ENCODE data around the gene ANTKMT. TPM values are rescaled to one million over a fixed set of nuclear protein-coding genes. Genes with fewer than 3 reads are reported as not detected.

The ANTKMT gene
- total RNA-seq, 2 donors from 2014 or later, result 10.3 to 11.8 TPM

DNA sequence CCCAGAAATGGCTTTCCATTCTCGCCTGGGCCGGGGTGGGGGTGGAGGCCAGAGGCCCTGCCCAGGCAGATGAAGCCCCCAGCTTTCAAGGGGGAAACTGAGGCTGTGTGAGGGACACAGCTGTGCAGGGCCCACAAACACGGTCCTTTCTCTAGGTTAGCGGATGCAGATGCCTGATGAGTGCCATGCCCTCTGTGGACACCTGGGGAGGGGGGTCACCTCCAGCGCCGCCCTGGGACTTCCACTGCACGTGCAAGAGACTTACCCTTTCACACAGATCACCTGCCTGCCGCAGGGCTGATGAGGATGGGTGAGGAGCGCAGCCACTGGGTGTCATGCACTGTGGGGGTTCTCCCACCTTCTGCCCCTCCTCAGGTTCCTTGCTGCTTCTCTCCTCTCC is 2.6 kb upstream of the ANTKMT start:
- no peak for ATAC-seq
- no peaks in the 10 kb centered on the region for H3K9me3 ChIP-seq (ENCODE audit: control insufficient read depth, low read length, poor library complexity, severe bottlenecking)
- Mint-ChIP-seq H3K4me1 (peaks cover 16% of the 10 kb centered on the region), H3K27ac (no peak overlapping the region), H3K27me3 (peaks cover 6% of the 10 kb centered on the region), H3K4me3 (no peak overlapping the region), H3K36me3 (ENCODE audit: low read depth) (no peaks in the 10 kb centered on the region)
- DNase-seq, result no peak

DNA sequence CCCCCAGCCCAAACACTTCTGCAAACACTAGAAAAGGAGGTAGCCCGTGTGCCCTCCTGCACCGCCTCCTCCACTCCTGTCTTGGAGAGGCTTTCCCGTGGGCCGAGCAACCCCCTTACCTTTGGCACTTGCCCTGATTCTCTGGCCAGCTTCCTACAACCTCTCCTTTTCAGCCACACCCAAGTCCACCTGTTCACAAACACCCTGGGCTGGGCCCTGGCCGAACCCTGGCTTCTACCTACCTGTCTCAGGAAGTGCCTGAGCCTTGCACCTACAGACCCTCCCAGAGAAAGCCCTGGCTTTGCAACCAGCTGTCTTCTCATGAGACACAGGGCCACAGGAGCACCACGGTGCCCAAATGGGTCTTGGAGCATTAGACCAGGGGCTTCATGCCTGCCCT is 2.0 kb upstream of the ANTKMT start:
- no peaks in the 10 kb centered on the region for H3K36me3 Mint-ChIP-seq (ENCODE audit: low read depth)
- H3K27me3 Mint-ChIP-seq, result peaks cover 6% of the 10 kb centered on the region
- H3K27ac Mint-ChIP-seq, result no peak overlapping the region
- peaks cover 16% of the 10 kb centered on the region for H3K4me1 Mint-ChIP-seq
- no peak for ATAC-seq
- DNase-seq, result no peak
- no peaks in the 10 kb centered on the region for H3K9me3 ChIP-seq (ENCODE audit: control insufficient read depth, low read length, poor library complexity, severe bottlenecking)
- H3K4me3 Mint-ChIP-seq, result no peak overlapping the region

DNA sequence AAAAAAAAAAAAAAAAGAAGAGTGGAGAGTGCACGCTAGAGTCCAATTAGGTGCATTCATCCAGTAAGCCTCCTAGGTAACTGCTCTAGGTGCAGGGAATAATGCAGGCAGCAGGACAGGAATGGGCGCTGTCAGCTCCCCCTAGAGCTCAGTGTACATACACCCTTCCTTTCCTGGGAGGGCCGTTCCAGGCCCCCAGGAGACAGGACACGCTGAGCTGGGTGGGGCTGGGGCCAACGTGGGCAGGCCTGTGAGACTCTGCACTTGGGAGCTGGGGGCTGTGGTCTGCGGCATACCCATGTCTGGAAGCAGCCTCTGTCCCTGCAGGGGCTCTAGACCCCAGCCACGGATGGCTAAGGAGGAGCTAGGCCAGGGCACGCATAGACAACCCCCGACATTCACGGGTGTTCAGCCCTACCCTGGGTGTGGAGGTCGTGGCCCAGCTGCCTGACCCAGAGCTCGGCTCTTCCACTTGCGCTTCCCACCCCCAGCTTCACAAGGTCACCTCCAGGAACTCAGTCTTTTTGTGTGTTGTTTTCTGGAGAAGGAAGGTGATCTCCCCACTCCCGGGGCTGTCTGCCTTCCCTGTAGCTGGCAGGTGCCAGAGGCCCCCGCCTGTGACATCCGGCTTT is 1.0 kb upstream of the ANTKMT start:
- H3K4me1 Mint-ChIP-seq, result peaks cover 14% of the 10 kb centered on the region
- no peaks in the 10 kb centered on the region for H3K36me3 Mint-ChIP-seq (ENCODE audit: low read depth)
- H3K27me3 Mint-ChIP-seq, result peaks cover 6% of the 10 kb centered on the region
- no peak overlapping the region for H3K27ac Mint-ChIP-seq
- DNase-seq (no peak), ATAC-seq (no peak)
- peak overlapping the region; percentile 83 for H3K4me3 Mint-ChIP-seq
- no peaks in the 10 kb centered on the region for H3K9me3 ChIP-seq (ENCODE audit: control insufficient read depth, low read length, poor library complexity, severe bottlenecking)

DNA sequence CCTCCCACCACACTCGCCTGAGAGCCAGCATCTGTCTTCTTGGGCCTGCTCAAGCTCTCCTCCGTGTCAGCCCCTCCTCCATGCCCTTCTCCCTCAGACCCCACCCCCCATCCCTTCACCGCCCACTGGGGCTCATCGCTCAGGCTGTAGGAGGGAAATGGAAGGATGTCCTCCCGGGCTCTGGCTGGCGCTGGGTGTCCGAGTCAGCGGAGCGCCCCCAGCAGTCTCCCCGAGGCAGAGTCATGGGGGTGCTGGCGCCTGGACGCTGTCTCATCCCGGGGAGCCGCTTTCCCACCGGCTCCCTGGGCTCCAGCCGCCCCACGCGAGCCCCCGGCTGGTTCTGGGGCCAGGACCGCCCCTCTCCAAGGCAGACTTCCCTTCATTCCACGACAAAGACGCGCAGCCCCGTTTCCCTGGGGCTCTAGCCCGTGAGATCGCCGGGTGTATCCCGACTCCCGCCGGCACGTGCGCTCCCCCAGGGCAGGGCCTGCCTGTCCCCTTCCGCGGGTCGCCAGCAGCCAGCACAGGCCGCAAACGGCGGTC is 428 bp upstream of the ANTKMT start:
- Mint-ChIP-seq H3K36me3 (ENCODE audit: low read depth) (no peaks in the 10 kb centered on the region), H3K27me3 (peaks cover 6% of the 10 kb centered on the region), H3K27ac (no peak overlapping the region), H3K4me3 (peak overlapping the region; percentile 83), H3K4me1 (peaks cover 14% of the 10 kb centered on the region)
- peak; percentile 11 for ATAC-seq
- no peaks in the 10 kb centered on the region for H3K9me3 ChIP-seq (ENCODE audit: control insufficient read depth, low read length, poor library complexity, severe bottlenecking)
- no peak for DNase-seq

DNA sequence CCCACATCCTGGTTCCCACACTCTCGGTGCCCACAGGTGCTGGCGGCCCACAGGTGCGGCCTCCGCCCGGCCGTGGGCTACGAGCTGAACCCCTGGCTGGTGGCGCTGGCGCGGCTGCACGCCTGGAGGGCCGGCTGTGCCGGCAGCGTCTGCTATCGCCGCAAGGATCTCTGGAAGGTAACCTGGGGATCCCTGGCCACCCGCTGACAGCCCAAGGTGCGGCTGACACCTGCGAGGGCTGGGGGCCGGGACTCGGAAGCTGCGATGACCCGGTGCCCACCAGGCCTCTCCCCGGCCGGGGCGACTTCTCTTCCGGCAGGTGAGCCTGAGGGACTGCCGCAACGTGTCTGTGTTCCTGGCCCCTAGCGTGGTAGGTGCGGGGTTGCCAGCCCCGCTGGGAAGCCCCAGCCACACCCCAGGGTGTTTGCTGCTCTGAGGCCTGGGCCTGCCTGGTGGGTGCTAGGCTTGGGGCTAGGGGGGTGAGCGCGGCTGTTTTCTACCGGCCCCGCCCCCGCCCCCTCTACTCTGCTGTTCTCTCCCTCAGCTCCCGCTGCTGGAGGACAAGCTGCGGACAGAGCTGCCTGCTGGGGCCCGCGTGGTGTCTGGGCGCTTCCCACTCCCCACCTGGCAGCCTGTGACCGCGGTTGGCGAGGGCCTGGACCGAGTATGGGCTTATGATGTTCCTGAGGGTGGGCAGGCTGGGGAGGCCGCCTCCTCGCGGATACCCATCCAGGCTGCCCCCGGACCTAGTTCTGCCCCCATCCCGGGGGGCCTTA is 1.0 kb downstream of the ANTKMT start:
- Mint-ChIP-seq H3K27ac (no peak overlapping the region), H3K27me3 (no peaks in the 10 kb centered on the region), H3K36me3 (ENCODE audit: low read depth) (no peaks in the 10 kb centered on the region), H3K4me1 (peaks cover 8% of the 10 kb centered on the region), H3K4me3 (peak overlapping the region; percentile 67)
- no peak for ATAC-seq
- no peak for DNase-seq
- no peaks in the 10 kb centered on the region for H3K9me3 ChIP-seq (ENCODE audit: control insufficient read depth, low read length, poor library complexity, severe bottlenecking)

DNA sequence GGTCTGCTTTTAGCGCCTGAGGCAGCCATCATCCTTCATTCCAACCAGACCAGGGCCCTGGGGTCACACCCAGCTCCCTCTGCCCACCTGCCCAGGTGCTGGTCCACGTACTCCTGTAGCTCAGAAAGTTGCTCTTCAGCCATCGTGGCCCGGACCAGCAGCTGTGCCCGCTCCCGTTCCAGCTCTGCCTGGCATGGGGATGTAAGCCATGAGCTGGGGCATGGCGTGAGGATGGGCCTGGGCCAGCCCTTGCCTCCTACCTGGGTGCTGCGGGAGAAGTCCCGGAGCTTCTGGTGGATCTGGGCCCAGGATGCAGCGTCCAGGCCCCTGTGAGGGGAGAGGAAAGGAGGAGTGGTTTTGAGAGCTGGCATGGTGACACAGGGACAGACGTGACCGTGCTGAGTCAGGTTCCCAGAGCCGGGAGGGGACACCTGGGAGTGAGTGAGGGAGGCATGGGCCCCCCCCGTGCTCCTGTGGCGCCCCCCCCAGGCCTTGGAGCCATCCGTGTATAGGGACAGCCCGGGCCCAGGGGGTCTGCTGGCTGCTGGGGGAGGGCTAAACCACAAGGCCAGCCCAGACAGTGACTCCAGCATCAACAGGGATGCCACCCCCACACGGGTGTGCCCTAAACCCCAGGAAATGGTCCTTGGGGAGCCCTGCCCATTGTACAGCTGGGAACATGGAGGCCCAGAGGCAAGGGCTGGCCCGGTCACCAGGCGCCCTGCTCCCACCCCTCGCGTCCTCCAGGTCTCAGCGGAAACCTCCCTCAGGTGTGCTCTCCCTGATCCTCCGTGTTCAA is 2.1 kb downstream of the ANTKMT start:
- no peaks in the 10 kb centered on the region for H3K27me3 Mint-ChIP-seq
- DNase-seq (no peak), ATAC-seq (no peak)
- H3K27ac Mint-ChIP-seq, result no peak overlapping the region
- peaks cover 8% of the 10 kb centered on the region for H3K4me1 Mint-ChIP-seq
- peak overlapping the region; percentile 70 for H3K4me3 Mint-ChIP-seq
- no peaks in the 10 kb centered on the region for H3K36me3 Mint-ChIP-seq (ENCODE audit: low read depth)
- H3K9me3 ChIP-seq (ENCODE audit: control insufficient read depth, low read length, poor library complexity, severe bottlenecking), result no peaks in the 10 kb centered on the region

DNA sequence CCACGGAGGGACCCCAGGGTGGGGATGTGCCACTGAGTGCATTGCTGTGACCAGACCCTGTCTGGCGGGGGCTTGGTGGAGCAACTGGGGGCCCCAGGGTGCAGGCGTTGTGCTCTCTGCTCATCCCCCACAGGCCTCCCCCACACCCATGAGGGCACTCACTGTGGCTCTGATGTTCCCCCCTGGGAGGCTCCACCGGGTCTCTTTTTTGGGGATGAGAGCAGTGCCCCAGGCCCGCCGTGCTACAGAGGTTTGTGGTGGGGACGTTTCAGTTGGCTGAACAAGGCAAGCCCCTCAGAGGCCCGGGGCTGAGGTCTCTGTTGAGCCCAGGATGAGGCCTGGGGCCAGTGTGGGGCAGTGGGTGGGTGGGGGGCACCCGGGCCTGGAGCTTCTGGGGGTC is 2.7 kb downstream of the ANTKMT start:
- Mint-ChIP-seq H3K27me3 (no peaks in the 10 kb centered on the region), H3K36me3 (ENCODE audit: low read depth) (no peaks in the 10 kb centered on the region), H3K27ac (no peak overlapping the region), H3K4me3 (no peak overlapping the region), H3K4me1 (peaks cover 8% of the 10 kb centered on the region)
- ATAC-seq (no peak), DNase-seq (no peak)
- H3K9me3 ChIP-seq (ENCODE audit: control insufficient read depth, low read length, poor library complexity, severe bottlenecking), result no peaks in the 10 kb centered on the region

DNA sequence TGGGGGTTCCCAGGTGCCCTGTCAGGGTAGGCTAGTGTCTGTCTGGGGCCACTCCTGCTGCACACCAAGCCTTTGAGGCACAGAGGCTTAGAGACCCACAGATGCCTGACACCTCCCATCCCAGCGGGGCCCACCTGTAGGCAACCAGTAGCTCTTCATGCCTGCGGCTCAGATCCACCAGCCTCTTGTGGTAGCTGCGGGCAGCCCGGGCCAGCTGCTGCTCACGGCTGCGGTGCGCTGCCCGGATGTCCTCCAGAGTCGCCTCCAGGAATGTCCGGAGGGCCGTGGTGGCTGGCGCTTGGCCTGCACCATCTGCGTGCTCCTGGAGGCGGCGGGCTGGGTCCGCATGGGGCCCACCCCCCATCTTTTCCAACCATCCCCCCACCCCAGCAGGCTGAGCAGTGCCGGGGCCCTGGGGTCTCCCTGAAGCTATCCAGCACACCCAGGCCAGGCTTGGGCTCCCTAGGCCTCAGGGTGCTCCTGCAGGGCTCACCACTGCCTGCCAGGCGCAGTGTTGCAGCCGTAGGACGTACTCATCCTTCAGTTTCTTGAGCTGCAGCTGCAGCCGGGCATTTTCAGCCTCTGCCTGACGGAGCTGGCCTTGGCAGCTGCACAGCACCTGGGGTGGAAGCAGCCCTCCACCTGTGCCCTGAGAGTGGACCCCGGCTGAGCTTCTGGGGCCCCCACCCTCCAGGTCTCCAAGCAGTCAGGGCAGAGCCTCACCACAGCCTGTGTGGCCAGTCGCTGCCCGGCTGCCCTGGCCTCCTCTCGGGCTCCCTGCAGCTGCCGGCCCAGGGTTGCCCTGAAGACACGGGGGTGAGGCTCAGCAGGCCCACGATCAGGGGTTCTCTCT is 3.5 kb downstream of the ANTKMT start:
- Mint-ChIP-seq H3K27me3 (no peaks in the 10 kb centered on the region), H3K4me3 (no peak overlapping the region), H3K27ac (no peak overlapping the region), H3K36me3 (ENCODE audit: low read depth) (no peaks in the 10 kb centered on the region), H3K4me1 (peaks cover 4% of the 10 kb centered on the region)
- no peak for ATAC-seq
- DNase-seq, result no peak
- no peaks in the 10 kb centered on the region for H3K9me3 ChIP-seq (ENCODE audit: control insufficient read depth, low read length, poor library complexity, severe bottlenecking)

DNA sequence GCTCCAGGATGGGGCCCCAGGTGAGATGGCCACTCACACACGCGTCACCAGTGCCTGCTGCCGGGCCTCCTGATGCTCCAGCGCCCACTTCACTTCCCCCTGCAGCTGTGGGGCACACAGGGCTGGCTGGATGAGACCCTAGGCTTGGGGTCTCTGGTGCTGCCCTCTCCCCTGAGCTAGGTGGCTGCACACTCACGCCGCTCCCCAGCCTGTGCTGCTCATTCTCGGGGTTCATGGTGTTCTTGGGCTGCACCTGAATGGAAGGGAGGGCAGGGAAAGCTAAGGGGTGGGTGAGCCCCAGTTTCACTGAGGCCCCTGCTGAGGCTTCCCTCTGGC is 4.1 kb downstream of the ANTKMT start:
- H3K9me3 ChIP-seq (ENCODE audit: control insufficient read depth, low read length, poor library complexity, severe bottlenecking), result no peaks in the 10 kb centered on the region
- H3K4me1 Mint-ChIP-seq, result peaks cover 2% of the 10 kb centered on the region
- no peak for ATAC-seq
- DNase-seq, result no peak
- H3K4me3 Mint-ChIP-seq, result no peak overlapping the region
- no peak overlapping the region for H3K27ac Mint-ChIP-seq
- H3K36me3 Mint-ChIP-seq (ENCODE audit: low read depth), result no peaks in the 10 kb centered on the region
- no peaks in the 10 kb centered on the region for H3K27me3 Mint-ChIP-seq

DNA sequence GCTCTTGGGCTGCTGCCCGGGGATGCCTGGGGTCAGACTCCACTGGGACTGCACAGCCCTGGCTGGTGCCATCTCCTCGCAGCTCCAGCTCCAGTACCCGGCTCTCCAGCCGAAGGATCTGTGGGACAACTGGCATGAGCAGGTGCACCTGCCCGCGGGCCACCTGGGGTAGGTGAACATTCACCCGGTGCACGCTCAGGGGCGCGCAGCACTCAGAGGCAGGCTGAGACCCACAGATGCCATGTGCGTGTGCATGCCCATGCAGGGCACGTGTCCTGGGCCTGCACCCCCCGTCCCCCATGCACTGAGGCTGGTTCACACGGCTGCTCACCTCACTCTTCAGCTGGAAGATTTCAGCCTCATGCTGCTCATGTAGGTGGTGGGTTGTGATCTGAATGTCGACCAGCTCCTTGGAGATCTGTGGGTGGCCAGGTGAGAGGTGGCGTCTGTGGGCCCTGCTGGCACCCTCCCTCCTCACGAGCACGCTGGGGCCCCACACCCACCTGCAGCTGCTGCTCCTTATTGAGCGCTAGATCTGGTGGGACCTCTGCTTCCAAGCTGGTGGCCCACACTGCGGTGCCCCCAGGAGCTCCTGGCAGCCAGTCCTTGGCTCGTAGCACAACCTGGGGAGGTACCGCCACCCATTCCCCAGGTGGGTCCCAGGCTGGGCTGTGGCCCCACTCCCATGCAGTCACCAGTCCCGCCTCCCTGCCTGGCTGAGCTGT is 4.7 kb downstream of the ANTKMT start:
- DNase-seq, result no peak
- Mint-ChIP-seq H3K27me3 (no peaks in the 10 kb centered on the region), H3K4me3 (peak overlapping the region; percentile 41), H3K36me3 (ENCODE audit: low read depth) (no peaks in the 10 kb centered on the region), H3K27ac (no peak overlapping the region), H3K4me1 (no peaks in the 10 kb centered on the region)
- H3K9me3 ChIP-seq (ENCODE audit: control insufficient read depth, low read length, poor library complexity, severe bottlenecking), result no peaks in the 10 kb centered on the region
- no peak for ATAC-seq

DNA sequence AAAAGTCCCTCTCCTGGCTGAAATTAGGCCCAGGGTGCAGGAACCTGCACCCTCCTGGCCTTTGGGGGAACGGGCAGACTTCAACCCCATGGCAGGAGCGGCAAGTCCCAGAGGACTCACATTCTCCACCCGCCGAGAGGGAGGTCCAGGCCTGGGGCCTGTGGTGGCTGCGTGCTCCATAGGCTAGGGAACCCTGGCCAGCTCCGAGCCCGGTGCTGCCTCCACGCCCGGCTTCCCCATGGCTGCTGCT is 5.2 kb downstream of the ANTKMT start:
- no peaks in the 10 kb centered on the region for H3K36me3 Mint-ChIP-seq (ENCODE audit: low read depth)
- DNase-seq, result no peak

DNA sequence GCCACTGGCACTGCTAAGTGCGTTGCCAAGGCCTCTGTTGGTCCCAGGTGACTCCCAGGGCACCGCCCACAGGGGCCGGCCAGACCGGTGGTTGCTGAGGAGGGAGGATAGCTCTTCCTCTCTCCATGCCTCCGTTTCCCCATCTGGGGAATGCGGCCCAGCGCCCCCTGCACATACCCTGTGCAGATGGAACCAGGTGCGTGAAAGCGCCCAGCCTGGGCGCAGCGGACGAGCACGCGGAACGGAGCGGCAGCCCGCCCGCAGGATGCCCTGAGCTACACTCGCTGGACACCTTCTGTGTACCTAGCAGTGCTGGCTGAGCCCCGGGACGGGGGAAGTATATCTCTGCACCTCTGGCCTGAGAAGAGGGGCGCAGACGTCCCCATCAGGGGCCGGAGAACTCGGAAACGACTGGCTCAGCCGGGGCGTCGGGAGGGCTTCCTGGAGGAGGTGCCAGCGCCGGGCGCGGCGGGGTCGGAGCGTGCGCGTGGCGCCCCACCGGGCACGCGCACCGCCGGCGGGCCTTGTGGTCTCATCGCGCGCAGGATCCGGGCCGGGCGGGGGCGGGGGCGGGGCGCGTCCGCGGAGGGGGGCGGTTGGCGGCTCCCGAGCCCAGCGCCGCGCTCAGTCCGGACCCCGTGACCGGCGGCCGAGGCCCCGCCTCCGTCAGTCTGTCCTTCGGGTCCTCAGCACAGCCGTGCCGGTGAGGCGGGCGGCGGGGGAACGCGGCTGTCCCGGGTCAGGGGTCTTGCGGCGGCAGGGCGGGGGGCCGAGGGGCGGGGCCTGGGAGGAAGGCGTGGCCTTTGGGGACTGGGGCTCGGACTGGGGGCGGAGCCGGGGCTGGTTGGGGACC is 5.7 kb downstream of the ANTKMT start, which contains the start of the genes CCDC78 and HAGHL:
Gene CCDC78, minus strand, starts transcription at position 6 of the 853 bp plus-strand sequence. CDS start 76 bp downstream, outside the sequence.
Gene HAGHL, plus strand, starts transcription at position 669 of the 853 bp plus-strand sequence. CDS start 404 bp downstream, outside the sequence.
- H3K27ac Mint-ChIP-seq, result peak within 1 kb of the TSS; percentile 54
- peak; percentile 23 for ATAC-seq

More for the DNA sequence above, 5.2 kb downstream of the ANTKMT start:
- H3K27me3 Mint-ChIP-seq, result no peaks in the 10 kb centered on the region
- peak overlapping the region; percentile 54 for H3K27ac Mint-ChIP-seq
- no peaks in the 10 kb centered on the region for H3K4me1 Mint-ChIP-seq
- no peak for ATAC-seq
- H3K4me3 Mint-ChIP-seq, result peak overlapping the region; percentile 41
- no peaks in the 10 kb centered on the region for H3K9me3 ChIP-seq (ENCODE audit: control insufficient read depth, low read length, poor library complexity, severe bottlenecking)

More for the DNA sequence above, 5.7 kb downstream of the ANTKMT start, which contains the start of the genes CCDC78 and HAGHL:
- no peaks in the 10 kb centered on the region for H3K9me3 ChIP-seq (ENCODE audit: control insufficient read depth, low read length, poor library complexity, severe bottlenecking)
- H3K4me3 Mint-ChIP-seq, result peak within 1 kb of the TSS; percentile 83
- DNase-seq, result peak in 2 of 3 donors; percentile 50 to 56
- no peaks in the 10 kb centered on the region for H3K36me3 Mint-ChIP-seq (ENCODE audit: low read depth)
- H3K27me3 Mint-ChIP-seq, result no peaks in the 10 kb centered on the region
- H3K4me1 Mint-ChIP-seq, result no peaks in the 10 kb centered on the region
